Right lobe of liver (tissue), 4 donors: Measurements from ENCODE around the gene BCKDHA.

Experiments
- CTCF ChIP-seq, 4 donors: fragments of 200-600 bp in 3 of 4; fragments of 450-650 bp in 1 of 4; IDR thresholded peaks; one replicate each; pipeline versions ENCODE4 v1.5.1 to v1.8.0; 2016 to 2022; ENCODE audit warnings: antibody characterized with exemption in 4 of 4, mild to moderate bottlenecking in 2 of 4
- POLR2A ChIP-seq: fragments of 450-650 bp; IDR thresholded peaks from one replicate; pipeline ENCODE4 v1.6.1; 2017; ENCODE audit warnings: antibody characterized with exemption, mild to moderate bottlenecking
- donor health status: DM: no; HTN: no; CAD: no.
- donor health status: DM: no; HTN: no; CAD: no.
- donor health status: DM: no; HTN: yes; CAD: no.

GRCh38 chr19:41364524-41365391, 32.9 kb upstream of the BCKDHA start:
- no peak for TF ChIP-seq CTCF (IDR thresholded peaks at IDR 0.05)
- TF ChIP-seq POLR2A: no peak
